Activated B cell treated with CpG ODN at 0.5 μM for 24 hours (primary cell): ENCODE measurements around the gene DYNLT2. TPM values are rescaled to one million over a fixed set of nuclear protein-coding genes. Genes with fewer than 3 reads are reported as not detected.

Experiments
- ATAC-seq: fragments of 200-7000 bp; cut with Tn5 transposase; one replicate; pipeline ENCODE4 v1.10.0; 2021; ENCODE audit warnings: low read depth, mild to moderate bottlenecking, moderate library complexity
- CTCF ChIA-PET: fragments of 350-600 bp; sonication (Branson Sonifier 250); formaldehyde crosslinking; loops from one replicate; lab custom pipeline; 2021; ENCODE audit warnings: antibody characterized with exemption; lab: Charles Lee
- POLR2A ChIA-PET: fragments of 350-600 bp; sonication (Branson Sonifier 250); formaldehyde crosslinking; loops from one replicate; lab custom pipeline; 2021; ENCODE audit warnings: antibody characterized with exemption; lab: Charles Lee
- DNase-seq: peaks from one replicate; pipeline ENCODE4 v3.0.0; 2022
- H3K27ac Mint-ChIP-seq: one replicate; pipeline ENCODE4 v1.8.0; 2020; ENCODE audit warnings: mixed read lengths
- H3K27me3 Mint-ChIP-seq: one replicate; pipeline ENCODE4 v1.8.0; 2021; ENCODE audit warnings: mixed read lengths
- H3K36me3 Mint-ChIP-seq: one replicate; pipeline ENCODE4 v1.8.0; 2021; ENCODE audit warnings: low read depth, mixed read lengths
- H3K4me1 Mint-ChIP-seq: one replicate; pipeline ENCODE4 v1.8.0; 2021; ENCODE audit warnings: mixed read lengths
- H3K4me3 Mint-ChIP-seq: one replicate; pipeline ENCODE4 v1.8.0; 2020; ENCODE audit warnings: mild to moderate bottlenecking, mixed read lengths
- H3K9me3 Mint-ChIP-seq: one replicate; pipeline ENCODE4 v1.8.0; 2020; ENCODE audit warnings: mixed read lengths
- intact Hi-C: fragments of 100-400 bp; cut with micrococcal nuclease; formaldehyde crosslinking; loops from one replicate; pipeline ENCODE4 v1.15.1; 2024
- total RNA-seq: library from RNA; stranded (reverse); gene quantifications from 2 replicates; pipeline ENCODE4 v1.2.3, GENCODE V29; 2022
- TF ChIP-seq, protein P1 (sequence below): fragments of 200-600 bp; IDR thresholded peaks from one replicate; pipeline ENCODE4 v1.8.0; 2022; ENCODE audit warnings: antibody characterized with exemption, mild to moderate bottlenecking

The DYNLT2 gene
- total RNA-seq, 1 donor from 2014 or later: 4.4 TPM

DNA sequence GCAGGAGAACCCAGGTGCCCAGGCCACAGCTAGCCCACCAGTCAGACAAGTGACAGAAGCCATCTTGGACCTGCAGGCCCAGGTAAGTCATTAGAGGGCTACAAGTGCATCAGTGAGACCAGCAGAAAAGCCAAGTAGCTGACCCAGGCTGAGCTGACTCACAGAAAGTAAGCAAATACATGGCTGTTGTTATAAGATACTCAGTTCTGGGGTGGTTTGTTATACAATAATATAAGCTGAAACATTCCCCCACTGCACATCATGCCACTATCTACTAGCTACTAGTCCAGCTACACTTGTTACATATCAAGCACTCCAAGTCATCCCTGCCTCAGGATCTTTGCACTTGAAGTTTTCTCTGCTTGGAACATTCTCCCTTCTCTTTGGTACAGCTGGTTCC is 10.0 kb downstream of the DYNLT2 start:
- Mint-ChIP-seq H3K36me3 (no peaks in the 10 kb centered on the region), H3K9me3 (peaks cover 2% of the 10 kb centered on the region), H3K4me1 (no peaks in the 10 kb centered on the region), H3K27me3 (no peaks in the 10 kb centered on the region), H3K27ac (no peak overlapping the region), H3K4me3 (no peak overlapping the region)
- intact Hi-C loops: no loop called here
- ATAC-seq (no peak), DNase-seq (no peak)
- TF ChIP-seq, protein P1, sequence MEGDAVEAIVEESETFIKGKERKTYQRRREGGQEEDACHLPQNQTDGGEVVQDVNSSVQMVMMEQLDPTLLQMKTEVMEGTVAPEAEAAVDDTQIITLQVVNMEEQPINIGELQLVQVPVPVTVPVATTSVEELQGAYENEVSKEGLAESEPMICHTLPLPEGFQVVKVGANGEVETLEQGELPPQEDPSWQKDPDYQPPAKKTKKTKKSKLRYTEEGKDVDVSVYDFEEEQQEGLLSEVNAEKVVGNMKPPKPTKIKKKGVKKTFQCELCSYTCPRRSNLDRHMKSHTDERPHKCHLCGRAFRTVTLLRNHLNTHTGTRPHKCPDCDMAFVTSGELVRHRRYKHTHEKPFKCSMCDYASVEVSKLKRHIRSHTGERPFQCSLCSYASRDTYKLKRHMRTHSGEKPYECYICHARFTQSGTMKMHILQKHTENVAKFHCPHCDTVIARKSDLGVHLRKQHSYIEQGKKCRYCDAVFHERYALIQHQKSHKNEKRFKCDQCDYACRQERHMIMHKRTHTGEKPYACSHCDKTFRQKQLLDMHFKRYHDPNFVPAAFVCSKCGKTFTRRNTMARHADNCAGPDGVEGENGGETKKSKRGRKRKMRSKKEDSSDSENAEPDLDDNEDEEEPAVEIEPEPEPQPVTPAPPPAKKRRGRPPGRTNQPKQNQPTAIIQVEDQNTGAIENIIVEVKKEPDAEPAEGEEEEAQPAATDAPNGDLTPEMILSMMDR: no peak
- ChIA-PET CTCF (interaction anchor here (0.9 kb wide), 1 partner anchor 16 kb away, joined by 3 read pairs; no protein-coding TSS in a partner anchor), POLR2A (interaction anchor here (2.9 kb wide), 1 partner anchor 10 kb away, joined by 8 read pairs; no protein-coding TSS in a partner anchor)

- CTCF ChIA-PET: no interaction called here
These were observed 12.3 kb downstream of the DYNLT2 start for GRCh38 chr6:169738976-169739529.

GRCh38 chr6:169738204-169738975 is 13.0 kb downstream of the DYNLT2 start:
- TF ChIP-seq, protein P1: no peak
- Mint-ChIP-seq H3K36me3 (no peaks in the 10 kb centered on the region), H3K27me3 (peaks cover 3% of the 10 kb centered on the region), H3K4me3 (no peak overlapping the region), H3K4me1 (no peaks in the 10 kb centered on the region), H3K27ac (no peak overlapping the region), H3K9me3 (no peaks in the 10 kb centered on the region)
- CTCF ChIA-PET: no interaction called here
- POLR2A ChIA-PET: no interaction called here
- ATAC-seq (no peak), DNase-seq (no peak)
- intact Hi-C loops: no loop called here

More at GRCh38 chr6:169738976-169739529, 12.3 kb downstream of the DYNLT2 start:
- POLR2A ChIA-PET: no interaction called here
- Mint-ChIP-seq H3K9me3 (no peaks in the 10 kb centered on the region), H3K27ac (no peak overlapping the region), H3K36me3 (no peaks in the 10 kb centered on the region), H3K4me3 (no peak overlapping the region), H3K27me3 (peaks cover 3% of the 10 kb centered on the region), H3K4me1 (no peaks in the 10 kb centered on the region)
- no peak for DNase-seq
- no peak for ATAC-seq
- intact Hi-C loops: no loop called here
- TF ChIP-seq, protein P1: no peak

GRCh38 chr6:169729961-169730360 is 21.4 kb downstream of the DYNLT2 start:
- H3K4me3 Mint-ChIP-seq: no peak overlapping the region
- no peak overlapping the region for H3K27ac Mint-ChIP-seq
- no peaks in the 10 kb centered on the region for H3K9me3 Mint-ChIP-seq
- peaks cover 2% of the 10 kb centered on the region for H3K36me3 Mint-ChIP-seq
- DNase-seq (no peak), ATAC-seq (no peak)
- H3K4me1 Mint-ChIP-seq: peaks cover 9% of the 10 kb centered on the region
- no peaks in the 10 kb centered on the region for H3K27me3 Mint-ChIP-seq
- TF ChIP-seq, protein P1: no peak
- CTCF ChIA-PET: no interaction called here
- POLR2A ChIA-PET: no interaction called here
- intact Hi-C loops: no loop called here

DNA sequence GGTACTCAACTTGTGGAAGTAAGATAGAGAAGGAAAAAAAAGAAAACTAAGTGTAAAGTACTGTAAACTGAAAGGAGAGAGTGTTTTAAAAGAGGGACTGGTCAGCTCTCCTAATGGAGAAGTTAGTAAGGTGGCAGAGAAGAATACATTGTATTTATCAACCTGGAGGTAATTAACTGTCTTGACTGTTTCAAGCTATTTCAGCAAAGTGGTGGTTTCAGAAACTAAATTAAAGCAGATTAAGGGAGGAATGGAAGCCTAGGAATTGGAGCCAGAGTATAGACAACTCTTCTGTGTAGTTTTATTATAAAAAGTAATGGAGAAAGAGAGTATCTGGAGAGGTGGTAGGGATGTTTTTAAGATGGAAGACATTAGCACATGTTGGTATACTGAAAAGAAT is 24.4 kb downstream of the DYNLT2 start:
- ATAC-seq (no peak), DNase-seq (no peak)
- ChIA-PET CTCF (no interaction called here), POLR2A (interaction anchor here (1.6 to 5.9 kb wide), 2 partner anchors 24 to 26 kb away, joined by 6 to 55 read pairs; partner anchors contain the start of genes C6orf120, DYNLT2, ERMARD and WDR27)
- peaks cover 20% of the 10 kb centered on the region for H3K4me1 Mint-ChIP-seq
- intact Hi-C loops: no loop called here
- no peak overlapping the region for H3K27ac Mint-ChIP-seq
- H3K36me3 Mint-ChIP-seq: peaks cover 2% of the 10 kb centered on the region
- TF ChIP-seq, protein P1: no peak
- no peaks in the 10 kb centered on the region for H3K27me3 Mint-ChIP-seq
- no peaks in the 10 kb centered on the region for H3K9me3 Mint-ChIP-seq
- H3K4me3 Mint-ChIP-seq: no peak overlapping the region
